SKM-1 treated with dmso at 0.1 percent for 144 hours (cell line): ENCODE data around the gene TRPC6.

Source experiments
- DNase-seq: peaks from one replicate; lab custom pipeline; 2025; ENCODE audit not compliant: unreplicated experiment; lab: John Stamatoyannopoulos, UW

TRPC6 gene

DNA sequence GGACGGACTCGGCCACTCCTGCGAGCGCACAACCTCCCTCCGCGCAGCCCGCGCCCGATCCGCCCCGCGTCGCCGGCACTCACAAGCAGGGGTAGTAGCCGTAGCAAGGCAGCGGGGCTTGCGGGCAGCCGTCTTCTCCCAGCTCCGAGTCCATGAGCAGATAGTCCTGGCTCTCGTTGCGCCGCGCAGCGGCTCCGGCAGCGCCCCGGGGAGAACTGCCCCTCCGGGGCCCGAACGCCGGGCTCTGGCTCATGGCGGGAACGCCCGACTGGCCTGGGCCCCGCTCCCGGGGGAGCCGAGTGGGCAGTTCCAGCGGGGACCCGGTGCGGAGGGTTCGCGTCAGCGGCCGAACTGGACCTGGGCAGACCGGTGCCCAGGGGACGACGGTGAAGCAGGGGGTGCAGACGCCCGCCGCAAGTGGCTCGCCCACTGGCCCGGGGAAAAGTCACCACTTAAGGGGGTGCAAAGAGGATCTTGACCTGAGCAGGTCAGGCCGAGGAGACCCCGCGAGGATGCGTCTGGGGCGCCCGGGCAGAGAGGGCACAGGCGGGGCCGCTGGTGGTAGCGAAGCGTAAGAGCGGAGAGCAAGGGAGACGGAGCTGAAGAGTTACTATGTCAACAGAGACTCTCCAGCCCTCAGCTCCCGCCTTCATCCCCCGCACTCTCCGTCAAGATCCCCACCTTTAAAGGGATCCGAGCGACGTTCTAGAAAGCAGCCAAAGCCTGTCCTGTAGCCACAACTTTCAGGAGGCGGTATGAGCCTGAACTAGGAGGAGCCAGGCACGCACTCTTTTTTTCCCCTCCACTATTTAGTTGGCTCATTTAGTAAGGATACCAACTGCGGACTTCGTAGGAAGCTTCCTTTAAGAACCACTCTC, at the start of gene TRPC6:
TRPC6 (minus strand) TSS at position 757 of the 878 bp plus-strand sequence; CDS start at position 253, 504 bp downstream.
- DNase-seq, result no peak

- no peak for DNase-seq
These were observed 36.2 kb upstream of the TRPC6 start for GRCh38 chr11:101620026-101620425.

GRCh38 chr11:101618709-101619108, 34.9 kb upstream of the TRPC6 start:
- DNase-seq, result no peak

DNA sequence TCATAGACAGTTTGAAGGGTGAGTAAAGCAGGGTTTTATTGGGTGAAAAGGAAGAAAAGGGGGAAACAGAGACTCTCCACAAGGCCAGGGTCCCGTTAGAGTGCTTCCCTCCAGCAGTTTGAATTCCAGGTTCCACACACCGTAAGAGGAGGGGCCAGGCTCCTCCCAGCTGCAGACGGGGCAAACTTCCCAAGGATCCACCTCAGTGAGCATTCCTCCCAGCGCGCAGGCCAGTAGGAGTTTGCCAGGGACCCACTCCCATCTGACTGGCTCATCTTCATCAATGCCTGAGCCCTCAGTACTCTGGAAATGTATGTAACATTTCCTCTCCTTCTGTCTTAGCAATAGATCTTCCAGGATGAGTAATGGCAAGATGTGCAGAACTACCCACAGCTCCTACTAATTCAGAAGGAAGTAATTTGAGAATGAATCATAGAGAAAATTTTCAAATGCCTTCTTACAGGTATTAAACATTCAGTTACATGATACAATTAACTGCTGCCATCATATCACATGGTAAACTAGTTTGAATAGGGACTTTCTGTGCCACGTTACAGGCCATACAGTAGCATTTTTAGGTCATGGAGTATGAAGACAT, 34.0 kb upstream of the TRPC6 start:
- DNase-seq, result no peak

GRCh38 chr11:101612481-101612880, 28.7 kb upstream of the TRPC6 start:
- DNase-seq, result no peak

GRCh38 chr11:101600924-101601323, 17.1 kb upstream of the TRPC6 start:
- no peak for DNase-seq

GRCh38 chr11:101586965-101587364, 3.2 kb upstream of the TRPC6 start:
- DNase-seq, result no peak

DNA sequence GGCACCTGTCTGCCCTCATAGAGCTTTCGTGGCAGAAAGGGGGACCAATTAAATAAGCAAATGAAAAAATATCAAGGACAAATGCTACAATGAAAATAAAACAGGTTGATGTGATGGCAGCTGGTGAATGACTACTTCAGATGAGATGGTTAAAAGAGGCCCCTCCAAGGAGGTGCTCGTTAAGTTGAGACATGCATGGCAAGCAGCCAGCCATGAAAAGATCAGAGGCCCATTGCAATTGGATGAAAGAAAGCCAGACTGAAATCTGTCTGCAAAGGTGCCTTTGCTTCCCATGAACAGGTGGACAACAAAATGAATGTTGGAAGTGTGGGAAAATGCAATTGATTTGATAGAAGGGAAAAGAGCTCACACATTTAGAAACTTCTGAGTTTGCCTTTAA, 848 bp upstream of the TRPC6 start:
- no peak for DNase-seq

- no peak for DNase-seq
These were observed 315 bp upstream of the TRPC6 start for GRCh38 chr11:101584129-101584515.

- no peak for DNase-seq
These were observed 887 bp downstream of the TRPC6 start for GRCh38 chr11:101582989-101583250.

DNA sequence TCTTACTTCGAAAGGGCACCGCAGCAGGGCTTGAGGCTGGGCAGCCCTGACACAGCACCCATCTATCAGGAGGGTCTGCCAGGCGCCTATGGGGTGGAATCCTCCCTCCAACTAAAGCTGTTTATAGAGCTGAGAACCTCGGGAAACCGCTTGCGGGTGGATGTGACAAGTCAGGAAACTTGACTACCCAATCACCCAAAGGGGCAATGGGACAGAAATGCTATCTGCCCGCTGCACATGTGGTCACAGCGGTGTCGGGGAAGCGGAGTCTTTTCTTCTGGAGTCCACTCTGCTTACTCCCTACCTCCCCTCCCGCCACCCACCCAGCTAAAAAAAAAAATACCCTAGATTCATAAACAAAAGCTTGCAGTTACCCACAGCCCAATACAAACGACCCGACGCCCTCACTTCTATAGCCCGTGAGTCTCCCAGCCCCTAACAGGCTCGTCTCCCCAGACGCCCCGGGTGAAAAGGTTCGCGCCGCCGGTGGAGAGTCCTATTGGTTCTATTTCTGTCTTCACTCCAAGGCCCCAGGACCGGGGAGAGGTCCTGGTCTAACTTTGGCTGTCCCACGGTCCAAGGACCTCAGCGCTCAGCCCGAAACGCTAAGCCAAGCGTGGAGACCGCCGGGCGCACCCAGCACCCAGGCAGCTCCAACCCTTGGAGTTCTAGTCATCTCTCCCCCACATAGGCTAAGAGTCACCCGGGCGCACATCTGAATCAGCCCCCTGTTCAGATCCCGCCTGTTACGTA, 1.4 kb downstream of the TRPC6 start:
- DNase-seq, result no peak

GRCh38 chr11:101577461-101577860, 6.3 kb downstream of the TRPC6 start:
- DNase-seq, result no peak

DNA sequence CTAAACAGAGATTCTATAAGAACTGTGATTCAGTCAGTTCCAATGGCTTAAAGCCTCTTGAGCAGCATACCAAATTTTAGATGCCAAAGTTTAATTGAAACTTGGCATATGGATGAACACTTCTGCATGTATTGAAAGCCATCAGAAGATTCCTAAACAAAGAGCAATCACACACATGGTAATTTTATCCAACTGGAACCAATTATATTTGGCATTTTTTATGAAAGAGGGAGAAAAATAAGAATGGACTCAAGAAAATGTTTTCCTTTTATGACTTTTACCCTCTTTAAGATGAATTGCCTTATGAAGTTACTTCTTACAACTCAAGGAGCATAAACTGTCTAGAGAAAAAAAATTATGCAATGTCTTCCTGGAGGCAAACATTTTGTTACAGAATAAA, 7.4 kb downstream of the TRPC6 start:
- no peak for DNase-seq

GRCh38 chr11:101574886-101575285, 8.9 kb downstream of the TRPC6 start:
- DNase-seq, result no peak

DNA sequence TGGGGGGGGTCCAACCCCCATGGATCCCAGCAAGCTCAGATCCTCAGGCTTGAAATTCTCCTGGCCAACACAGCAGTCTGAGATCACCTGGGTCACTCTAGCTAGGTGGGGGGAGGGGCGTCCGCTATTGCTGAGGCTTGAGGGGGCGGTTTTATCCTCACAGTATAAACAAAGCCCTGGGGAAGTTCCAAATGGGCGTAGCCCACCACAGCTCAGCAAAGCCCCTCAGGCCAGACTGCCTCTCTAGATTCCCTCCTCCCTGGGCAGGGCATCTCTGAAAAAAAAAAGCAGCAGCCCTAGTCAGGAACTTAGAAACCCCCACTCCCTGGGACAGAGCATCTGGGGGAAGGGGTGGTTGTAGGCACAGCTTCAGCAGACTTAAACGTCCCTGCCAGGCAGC, 16.7 kb downstream of the TRPC6 start:
- no peak for DNase-seq

DNA sequence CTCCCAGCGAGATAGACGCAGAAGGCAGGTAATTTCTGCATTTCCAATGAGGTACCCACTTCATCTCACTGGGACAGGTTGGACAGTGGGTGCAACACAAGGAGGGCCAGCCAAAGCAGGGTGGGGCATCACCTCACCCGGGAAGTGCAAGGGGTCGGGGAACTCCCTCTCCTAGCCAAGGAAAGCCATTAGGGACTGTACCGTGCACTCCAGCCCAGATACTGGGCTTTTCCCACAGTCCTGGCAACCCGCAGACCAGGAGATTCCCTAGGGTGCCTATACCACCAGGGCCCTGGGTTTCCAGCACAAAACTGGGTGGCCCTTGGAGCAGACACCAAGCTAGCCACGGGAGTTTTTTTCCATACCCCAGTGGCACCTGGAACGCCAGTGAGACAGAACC, 17.2 kb downstream of the TRPC6 start:
- DNase-seq, result no peak

DNA sequence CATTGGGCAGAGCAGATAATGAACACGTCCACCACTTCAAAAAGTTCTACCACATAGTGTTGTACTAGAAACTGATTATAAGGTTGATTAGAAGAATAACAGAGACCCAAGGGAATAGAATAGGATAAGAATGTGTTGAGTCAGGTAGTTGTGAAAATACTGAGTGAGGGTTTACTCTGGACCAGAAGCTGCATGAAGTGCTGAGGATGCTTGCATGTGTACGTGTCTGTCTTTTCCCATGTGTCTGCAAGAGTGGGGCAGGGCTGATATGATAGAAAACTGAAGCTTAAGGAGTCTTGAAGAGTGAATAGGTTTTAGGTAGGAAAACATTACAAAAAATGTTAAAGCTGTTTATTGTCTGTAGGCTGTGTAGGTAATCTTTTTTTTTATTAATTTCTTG, 20.6 kb downstream of the TRPC6 start:
- no peak for DNase-seq

GRCh38 chr11:101555366-101555765, 28.4 kb downstream of the TRPC6 start:
- no peak for DNase-seq

GRCh38 chr11:101553891-101554292, 29.9 kb downstream of the TRPC6 start:
- no peak for DNase-seq

- no peak for DNase-seq
These were observed 30.9 kb downstream of the TRPC6 start for GRCh38 chr11:101552888-101553287.

DNA sequence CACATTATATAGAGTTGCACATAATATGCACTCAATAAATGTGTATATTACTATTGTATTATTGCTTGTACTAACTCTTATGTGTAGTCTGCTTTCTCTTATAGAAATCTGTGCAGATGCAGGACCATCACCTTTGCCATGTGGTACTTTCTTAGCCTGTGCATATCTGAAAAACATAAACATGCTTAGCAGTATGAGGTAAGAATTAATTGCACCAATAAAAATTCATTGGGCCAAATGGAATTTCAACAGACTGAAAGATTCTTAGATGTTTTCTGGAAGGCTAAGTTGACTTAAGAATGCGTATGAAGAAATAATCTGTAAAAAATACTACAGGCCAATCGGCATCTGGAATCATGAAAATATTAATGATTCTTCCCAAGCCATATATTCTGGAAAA, 55.3 kb downstream of the TRPC6 start:
- DNase-seq, result no peak

- DNase-seq, result no peak
These were observed 60.1 kb downstream of the TRPC6 start for GRCh38 chr11:101523634-101524260.
